Gastroesophageal sphincter (tissue), 4 donors: ENCODE measurements around the gene AGAP2. TPM values are rescaled to one million over a fixed set of nuclear protein-coding genes. Genes with fewer than 3 reads are reported as not detected.
"Not testable (repeated sequence)": the region's sequence is repeated elsewhere in the genome, so short reads cannot be mapped to it uniquely, and the experiment has no call there.

ENCODE experiments used
- ATAC-seq: fragments of 150-250 bp; one replicate; pipeline ENCODE4 v1.9.1; 2016; ENCODE audit warnings: mild to moderate bottlenecking, moderate library complexity
- H3K27ac ChIP-seq, 4 donors: fragments of 200-600 bp; sonication (generic) in 3 of 4; 1 replicate in 3 of 4; 2 replicates in 1 of 4; pipeline ENCODE4 v1.5.1; 2016 to 2019
- H3K27me3 ChIP-seq: fragments of 200-600 bp; sonication (generic); one replicate; pipeline ENCODE4 v1.5.1; 2019
- H3K36me3 ChIP-seq, 2 donors: fragments of 200-600 bp; sonication (generic); one replicate each; pipeline ENCODE4 v1.5.1; 2019; ENCODE audit warnings: control low read depth in 1 of 2
- H3K4me1 ChIP-seq, 3 donors: fragments of 200-600 bp; sonication (generic); 1 replicate in 2 of 3; 2 replicates in 1 of 3; pipeline ENCODE4 v1.5.1; 2016 to 2019; ENCODE audit warnings: control low read depth in 2 of 3
- H3K4me3 ChIP-seq, 2 donors: fragments of 200-600 bp; sonication (generic); one replicate each; pipeline ENCODE4 v1.5.1; 2019; ENCODE audit warnings: mild to moderate bottlenecking in 1 of 2, moderate library complexity in 1 of 2
- H3K9me3 ChIP-seq, 3 donors: fragments of 200-600 bp; sonication (generic); one replicate each; pipeline ENCODE4 v1.5.1; 2017 to 2019; ENCODE audit warnings: control low read depth in 2 of 3
- EP300 ChIP-seq: sonication (generic); formaldehyde crosslinking; IDR thresholded peaks from one replicate; pipeline ENCODE4 v1.6.1; 2017; ENCODE audit warnings: antibody characterized with exemption, mild to moderate bottlenecking
- POLR2A ChIP-seq, 2 donors: fragments of 450-650 bp; IDR thresholded peaks; one replicate each; pipeline ENCODE4 v1.6.1; 2017; ENCODE audit warnings: antibody characterized with exemption in 2 of 2, mild to moderate bottlenecking in 2 of 2, moderate library complexity in 1 of 2
- POLR2AphosphoS5 ChIP-seq: sonication (generic); formaldehyde crosslinking; IDR thresholded peaks from one replicate; pipeline ENCODE4 v1.6.1; 2017; ENCODE audit warnings: antibody characterized with exemption
- WGBS, 2 donors: methylation state at CpG; one replicate each; pipeline ENCODE4 v1.1.5; 2018; ENCODE audit warnings: low coverage in 1 of 2; 5-methylcytosine and 5-hydroxymethylcytosine counted together
- total RNA-seq, 4 donors: library from RNA; depleted of rRNA; stranded (reverse); fragments of >200 nt; gene quantifications; one replicate each; pipeline ENCODE4 v1.1.0, GENCODE V29; 2016
- TF ChIP-seq, protein P1 (sequence below), 4 experiments: fragments of 200-600 bp in 2 of 4; fragments of 450-650 bp in 2 of 4; sonication (generic) in 1 of 4; IDR thresholded peaks; one replicate each; pipeline ENCODE4 v1.5.1; 2017 to 2019; ENCODE audit warnings: antibody characterized with exemption in 4 of 4, mild to moderate bottlenecking in 2 of 4, moderate library complexity in 2 of 4

The AGAP2 gene
- total RNA-seq, 4 donors from 2014 or later: 1.6 to 4.2 (median 3.3) TPM

DNA sequence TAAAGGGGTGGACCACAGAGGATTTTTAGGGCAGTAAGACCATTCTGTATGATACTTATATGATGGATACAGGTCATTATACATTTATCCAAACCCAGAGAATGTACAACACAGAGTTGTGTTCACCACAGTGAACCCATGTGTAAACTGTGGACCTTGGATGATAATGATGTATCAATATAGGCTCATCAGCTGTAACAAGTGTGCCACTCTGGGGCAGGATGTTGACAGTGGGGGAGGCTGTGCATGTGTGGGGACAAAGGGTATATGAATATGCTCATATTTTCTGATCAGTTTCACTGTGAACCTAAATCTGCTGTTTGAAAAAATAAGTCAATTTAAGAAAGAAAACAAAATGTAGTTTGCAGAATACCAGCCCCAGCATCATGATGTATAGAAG lies 58.8 kb downstream of the AGAP2 start:
- no peaks in the 10 kb centered on the region for H3K36me3 ChIP-seq
- no peak overlapping the region for H3K27ac ChIP-seq
- no peak overlapping the region for H3K4me3 ChIP-seq
- TF ChIP-seq POLR2AphosphoS5: no peak
- TF ChIP-seq EP300: no peak
- TF ChIP-seq, protein P1, sequence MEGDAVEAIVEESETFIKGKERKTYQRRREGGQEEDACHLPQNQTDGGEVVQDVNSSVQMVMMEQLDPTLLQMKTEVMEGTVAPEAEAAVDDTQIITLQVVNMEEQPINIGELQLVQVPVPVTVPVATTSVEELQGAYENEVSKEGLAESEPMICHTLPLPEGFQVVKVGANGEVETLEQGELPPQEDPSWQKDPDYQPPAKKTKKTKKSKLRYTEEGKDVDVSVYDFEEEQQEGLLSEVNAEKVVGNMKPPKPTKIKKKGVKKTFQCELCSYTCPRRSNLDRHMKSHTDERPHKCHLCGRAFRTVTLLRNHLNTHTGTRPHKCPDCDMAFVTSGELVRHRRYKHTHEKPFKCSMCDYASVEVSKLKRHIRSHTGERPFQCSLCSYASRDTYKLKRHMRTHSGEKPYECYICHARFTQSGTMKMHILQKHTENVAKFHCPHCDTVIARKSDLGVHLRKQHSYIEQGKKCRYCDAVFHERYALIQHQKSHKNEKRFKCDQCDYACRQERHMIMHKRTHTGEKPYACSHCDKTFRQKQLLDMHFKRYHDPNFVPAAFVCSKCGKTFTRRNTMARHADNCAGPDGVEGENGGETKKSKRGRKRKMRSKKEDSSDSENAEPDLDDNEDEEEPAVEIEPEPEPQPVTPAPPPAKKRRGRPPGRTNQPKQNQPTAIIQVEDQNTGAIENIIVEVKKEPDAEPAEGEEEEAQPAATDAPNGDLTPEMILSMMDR (IDR thresholded peaks at IDR 0.05): no peak
- TF ChIP-seq POLR2A (IDR thresholded peaks at IDR 0.05): no peak
- no peaks in the 10 kb centered on the region for H3K4me1 ChIP-seq
- H3K9me3 ChIP-seq: no peaks in the 10 kb centered on the region
- ATAC-seq: no peak
- no peaks in the 10 kb centered on the region for H3K27me3 ChIP-seq

DNA sequence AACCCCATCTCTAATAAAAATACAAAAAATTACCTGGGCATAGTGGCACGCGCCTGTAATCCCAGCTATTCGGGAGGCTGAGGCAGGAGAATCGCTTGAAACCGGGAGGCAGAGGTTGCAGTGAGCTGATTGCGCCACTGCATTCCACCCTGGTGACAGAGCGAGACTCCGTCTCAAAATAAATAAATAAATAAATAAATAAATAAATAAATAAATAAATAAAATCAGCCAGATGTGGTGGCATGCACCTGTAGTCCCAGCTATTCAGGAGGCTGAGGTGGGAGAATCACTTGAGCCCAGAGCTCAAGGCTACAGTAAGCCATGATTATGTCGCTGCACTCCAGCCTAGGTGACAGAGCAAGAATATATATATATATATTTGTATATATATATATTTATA lies 60.6 kb downstream of the AGAP2 start:
- H3K4me3 ChIP-seq, H3K4me1 ChIP-seq, H3K9me3 ChIP-seq, H3K36me3 ChIP-seq, ATAC-seq, H3K27me3 ChIP-seq, H3K27ac ChIP-seq: not testable (repeated sequence)
- 87 to 90% methylated on average over 2 to 8 of the region's 9 CpGs for WGBS, 2 donors

DNA sequence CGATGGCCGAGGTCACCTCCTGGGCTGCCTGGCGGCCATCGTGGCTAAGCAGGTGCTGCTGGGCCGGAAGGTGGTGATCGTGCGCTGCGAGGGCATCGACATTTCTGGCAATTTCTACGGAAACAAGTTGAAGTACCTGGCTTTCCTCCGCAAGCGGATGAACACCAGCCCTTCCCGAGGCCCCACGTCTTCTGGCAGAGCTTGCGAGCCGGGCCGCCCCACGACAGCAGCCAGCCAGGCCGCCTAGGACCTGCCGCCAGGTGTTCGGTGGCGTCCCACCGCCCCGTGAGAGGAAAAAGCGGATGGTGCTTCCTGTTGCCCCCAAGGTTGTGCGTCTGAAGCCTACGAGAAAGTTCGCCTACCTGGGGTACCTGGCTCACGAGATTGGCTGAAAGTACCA lies 63.9 kb downstream of the AGAP2 start:
- WGBS, 2 donors: 97 to 100% methylated on average over 1 to 7 of the region's 29 CpGs
- no peak for ATAC-seq
- H3K36me3 ChIP-seq: no peaks in the 10 kb centered on the region
- peaks cover 16% of the 10 kb centered on the region for H3K27me3 ChIP-seq
- TF ChIP-seq EP300 (no peak), POLR2A (IDR thresholded peaks at IDR 0.05) (no peak), POLR2AphosphoS5 (no peak)
- TF ChIP-seq, protein P1 (IDR thresholded peaks at IDR 0.05): no peak
- H3K9me3 ChIP-seq: no peaks in the 10 kb centered on the region
- no peak overlapping the region for H3K4me3 ChIP-seq
- H3K27ac ChIP-seq: no peak overlapping the region
- H3K4me1 ChIP-seq: no peaks in the 10 kb centered on the region

Other genes with a start within 250 kb of the AGAP2 start
- 10 to 100 TPM; 17.7 to 41.2 (median 36.5) TPM for gene DDIT3, start 218.2 kb downstream of the AGAP2 start, total RNA-seq
- gene MBD6, start 215.9 kb downstream of the AGAP2 start, total RNA-seq: 10 to 100 TPM in 3 of 4 donors, 1 to 10 TPM in 1; 8.9 to 22.6 (median 19.7) TPM
- 100 to 1,000 TPM; 138 to 204 (median 182) TPM for gene DCTN2, start 191.6 kb downstream of the AGAP2 start, total RNA-seq
- 1 to 10 TPM in 3 of 4 donors, under 1 TPM in 1; 0.89 to 4.7 (median 1.6) TPM for gene KIF5A, start 188.7 kb downstream of the AGAP2 start, total RNA-seq
- 10 to 100 TPM; 21.7 to 38.7 (median 33.1) TPM for gene PIP4K2C, start 147.6 kb downstream of the AGAP2 start, total RNA-seq
- gene DTX3, start 133.9 kb downstream of the AGAP2 start, total RNA-seq: 10 to 100 TPM; 34.6 to 70.2 (median 53.2) TPM
- 100 to 1,000 TPM; 116 to 140 (median 128) TPM for gene ARHGEF25, start 127.3 kb downstream of the AGAP2 start, total RNA-seq
- gene B4GALNT1, start 105.5 kb downstream of the AGAP2 start, total RNA-seq: 10 to 100 TPM in 1 of 4 donors, 1 to 10 TPM in 3; 2.3 to 10.1 (median 5.0) TPM
- 100 to 1,000 TPM; 161 to 235 (median 186) TPM for gene OS9, start 44.6 kb downstream of the AGAP2 start, total RNA-seq
- gene TSPAN31, start 6.3 kb upstream of the AGAP2 start, total RNA-seq: 10 to 100 TPM; 47.0 to 75.8 (median 53.2) TPM
- gene CDK4, start 13.6 kb upstream of the AGAP2 start, total RNA-seq: 100 to 1,000 TPM in 2 of 4 donors, 10 to 100 TPM in 2; 56.7 to 107 (median 101) TPM
- 10 to 100 TPM in 1 of 4 donors, 1 to 10 TPM in 3; 3.4 to 11.1 (median 7.9) TPM for gene MARCHF9, start 16.4 kb upstream of the AGAP2 start, total RNA-seq
- under 1 TPM in 3 of 4 donors, not detected in 1; 0.27 to 0.57 (median 0.31) TPM for gene CYP27B1, start 28.3 kb upstream of the AGAP2 start, total RNA-seq
- gene METTL1, start 33.4 kb upstream of the AGAP2 start, total RNA-seq: 10 to 100 TPM in 1 of 4 donors, 1 to 10 TPM in 3; 4.8 to 11.0 (median 7.8) TPM
- 10 to 100 TPM; 10.8 to 19.5 (median 11.7) TPM for gene EEF1AKMT3, start 33.9 kb upstream of the AGAP2 start, total RNA-seq
- 10 to 100 TPM; 26.4 to 30.9 (median 29.1) TPM for gene TSFM, start 44.0 kb upstream of the AGAP2 start, total RNA-seq
- 1 to 10 TPM; 1.4 to 9.3 (median 2.3) TPM for gene AVIL, start 80.0 kb upstream of the AGAP2 start, total RNA-seq
- 100 to 1,000 TPM; 151 to 190 (median 170) TPM for gene CTDSP2, start 108.0 kb upstream of the AGAP2 start, total RNA-seq
- gene ATP23, start 202.8 kb upstream of the AGAP2 start, total RNA-seq: 10 to 100 TPM in 3 of 4 donors, 1 to 10 TPM in 1; 7.2 to 24.4 (median 14.7) TPM